Chondrocyte (in vitro differentiated cells): Measurements from ENCODE around the gene PPP1R3D. TPM values are rescaled to one million over a fixed set of nuclear protein-coding genes. Genes with fewer than 3 reads are reported as not detected.

Experiments used
- DNase-seq: peaks from one replicate; pipeline ENCODE4 v3.0.0; 2021; ENCODE audit warnings: mixed read lengths, low spot score
- H3K27ac Mint-ChIP-seq: one replicate; pipeline ENCODE4 v1.8.0; 2021; ENCODE audit warnings: mild to moderate bottlenecking, moderate library complexity, mixed read lengths; ENCODE audit not compliant: unreplicated experiment
- H3K27me3 Mint-ChIP-seq: 2 replicates; pipeline ENCODE4 v1.8.0; 2021; ENCODE audit warnings: low read depth, mixed read lengths
- H3K36me3 Mint-ChIP-seq: 2 replicates; pipeline ENCODE4 v1.8.0; 2021; ENCODE audit warnings: low read depth, mixed read lengths
- H3K4me1 Mint-ChIP-seq: 2 replicates; pipeline ENCODE4 v1.8.0; 2021; ENCODE audit warnings: low read depth, mild to moderate bottlenecking, mixed read lengths
- H3K4me3 Mint-ChIP-seq: one replicate; pipeline ENCODE4 v1.8.0; 2021; ENCODE audit warnings: mild to moderate bottlenecking, moderate library complexity, mixed read lengths; ENCODE audit not compliant: unreplicated experiment
- H3K9me3 Mint-ChIP-seq: 2 replicates; pipeline ENCODE4 v1.8.0; 2021; ENCODE audit warnings: low read depth, mixed read lengths
- total RNA-seq: library from RNA; stranded (reverse); gene quantifications from 3 replicates; pipeline ENCODE4 v1.2.1, GENCODE V29; 2021
- TF ChIP-seq, protein P1 (sequence below): fragments of 200-600 bp; sonication (generic); IDR thresholded peaks from 2 replicates; pipeline ENCODE4 v1.5.0; 2021; ENCODE audit warnings: antibody characterized with exemption, mild to moderate bottlenecking, moderate library complexity

The PPP1R3D gene
- total RNA-seq, 1 donor from 2014 or later: 5.8 TPM

DNA sequence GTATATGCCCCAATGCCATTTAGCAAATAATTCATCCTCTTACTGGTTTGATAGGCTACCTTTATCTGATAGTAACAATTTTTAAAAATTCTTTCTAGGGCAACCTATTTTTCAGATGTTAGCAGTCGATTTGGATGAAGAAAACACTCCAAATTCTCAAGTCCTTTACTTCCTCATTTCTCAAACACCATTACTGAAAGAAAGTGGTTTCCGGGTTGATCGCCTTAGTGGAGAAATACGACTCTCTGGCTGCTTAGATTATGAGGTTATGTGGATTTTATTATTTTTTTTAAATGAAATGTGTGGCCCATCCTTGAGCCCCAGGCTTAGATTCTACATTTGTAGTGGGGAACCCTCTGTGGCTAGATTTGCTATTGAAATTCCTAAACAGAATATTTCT is 44.4 kb upstream of the PPP1R3D start:
- H3K9me3 Mint-ChIP-seq: peaks cover 9% of the 10 kb centered on the region
- TF ChIP-seq, protein P1, sequence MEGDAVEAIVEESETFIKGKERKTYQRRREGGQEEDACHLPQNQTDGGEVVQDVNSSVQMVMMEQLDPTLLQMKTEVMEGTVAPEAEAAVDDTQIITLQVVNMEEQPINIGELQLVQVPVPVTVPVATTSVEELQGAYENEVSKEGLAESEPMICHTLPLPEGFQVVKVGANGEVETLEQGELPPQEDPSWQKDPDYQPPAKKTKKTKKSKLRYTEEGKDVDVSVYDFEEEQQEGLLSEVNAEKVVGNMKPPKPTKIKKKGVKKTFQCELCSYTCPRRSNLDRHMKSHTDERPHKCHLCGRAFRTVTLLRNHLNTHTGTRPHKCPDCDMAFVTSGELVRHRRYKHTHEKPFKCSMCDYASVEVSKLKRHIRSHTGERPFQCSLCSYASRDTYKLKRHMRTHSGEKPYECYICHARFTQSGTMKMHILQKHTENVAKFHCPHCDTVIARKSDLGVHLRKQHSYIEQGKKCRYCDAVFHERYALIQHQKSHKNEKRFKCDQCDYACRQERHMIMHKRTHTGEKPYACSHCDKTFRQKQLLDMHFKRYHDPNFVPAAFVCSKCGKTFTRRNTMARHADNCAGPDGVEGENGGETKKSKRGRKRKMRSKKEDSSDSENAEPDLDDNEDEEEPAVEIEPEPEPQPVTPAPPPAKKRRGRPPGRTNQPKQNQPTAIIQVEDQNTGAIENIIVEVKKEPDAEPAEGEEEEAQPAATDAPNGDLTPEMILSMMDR: no peak
- no peak overlapping the region for H3K4me3 Mint-ChIP-seq
- DNase-seq: no peak
- peaks cover 14% of the 10 kb centered on the region for H3K4me1 Mint-ChIP-seq
- H3K27ac Mint-ChIP-seq: no peak overlapping the region
- H3K27me3 Mint-ChIP-seq: no peaks in the 10 kb centered on the region
- no peaks in the 10 kb centered on the region for H3K36me3 Mint-ChIP-seq

DNA sequence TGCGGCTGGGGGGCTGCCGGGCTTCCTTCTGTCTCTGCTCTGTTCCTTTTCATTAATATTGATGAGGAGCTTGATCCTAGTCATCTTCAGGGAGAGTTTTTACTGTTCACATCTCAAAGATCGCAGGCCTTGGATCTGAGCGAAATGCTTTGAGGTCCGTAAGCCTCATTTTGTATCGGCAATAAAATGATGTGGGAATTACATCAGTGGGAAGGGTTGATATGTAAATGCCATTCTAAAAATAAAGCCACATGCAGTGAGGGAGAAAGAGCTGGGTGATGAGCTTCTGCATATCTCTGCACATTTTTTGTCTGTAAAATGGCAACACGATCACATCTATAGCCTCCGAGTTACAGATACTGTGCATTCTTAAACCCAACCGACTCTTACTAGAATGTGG is 43.0 kb upstream of the PPP1R3D start:
- no peak overlapping the region for H3K4me3 Mint-ChIP-seq
- no peak overlapping the region for H3K27ac Mint-ChIP-seq
- peaks cover 9% of the 10 kb centered on the region for H3K9me3 Mint-ChIP-seq
- H3K27me3 Mint-ChIP-seq: no peaks in the 10 kb centered on the region
- no peak for DNase-seq
- TF ChIP-seq, protein P1: no peak
- peaks cover 6% of the 10 kb centered on the region for H3K4me1 Mint-ChIP-seq
- H3K36me3 Mint-ChIP-seq: no peaks in the 10 kb centered on the region

DNA sequence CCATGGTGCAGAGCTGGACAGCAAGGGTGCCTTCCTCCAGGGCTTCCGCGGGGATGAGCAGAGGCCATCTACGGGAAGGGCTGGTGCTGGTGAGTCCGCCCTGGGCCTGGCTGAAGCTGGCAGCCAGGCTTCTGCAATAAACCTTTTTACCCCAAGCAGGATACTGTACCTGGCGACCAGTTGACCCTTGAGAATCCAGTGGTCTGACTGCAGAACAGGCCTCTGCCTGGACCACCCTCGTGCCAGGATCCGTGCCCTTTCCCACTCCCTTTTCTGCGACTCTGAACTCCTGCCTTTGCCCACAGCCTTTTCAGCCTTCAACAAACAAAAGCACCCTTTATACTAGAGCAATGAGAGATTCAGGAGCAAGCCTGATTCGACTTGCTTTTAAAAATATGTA is 37.0 kb upstream of the PPP1R3D start:
- no peaks in the 10 kb centered on the region for H3K27me3 Mint-ChIP-seq
- no peak overlapping the region for H3K4me3 Mint-ChIP-seq
- DNase-seq: no peak
- peaks cover 4% of the 10 kb centered on the region for H3K4me1 Mint-ChIP-seq
- no peak overlapping the region for H3K27ac Mint-ChIP-seq
- TF ChIP-seq, protein P1: no peak
- peaks cover 9% of the 10 kb centered on the region for H3K9me3 Mint-ChIP-seq
- H3K36me3 Mint-ChIP-seq: no peaks in the 10 kb centered on the region

DNA sequence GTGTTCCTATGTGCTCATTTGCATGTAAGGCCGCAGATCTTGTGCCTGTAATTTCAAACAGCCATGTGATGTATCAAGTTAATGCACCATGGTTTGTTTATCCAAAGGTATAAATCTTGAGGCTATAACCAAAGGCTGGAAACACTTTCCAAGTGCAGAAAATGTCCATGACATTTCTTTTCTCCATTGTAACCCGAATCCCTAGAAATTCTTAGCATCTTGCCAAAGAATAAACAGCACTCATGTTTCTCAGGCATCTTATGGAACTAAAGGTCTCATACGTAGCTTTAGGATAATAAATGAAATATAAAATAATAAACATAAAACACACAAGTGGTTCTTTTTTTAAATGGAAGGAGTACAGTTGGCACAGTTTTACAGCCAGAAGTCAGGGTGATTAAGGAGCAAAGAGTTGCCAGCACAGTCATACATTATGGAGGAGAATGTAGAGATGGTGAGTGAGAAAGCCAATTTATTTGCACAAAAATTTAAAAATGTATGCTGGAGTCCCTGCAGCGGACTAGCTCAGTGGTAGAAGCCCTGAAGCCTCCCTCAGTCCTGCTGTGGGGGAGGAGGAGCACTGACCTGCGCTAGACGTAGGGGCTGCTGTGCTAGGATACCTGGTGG is 36.2 kb upstream of the PPP1R3D start:
- Mint-ChIP-seq H3K36me3 (no peaks in the 10 kb centered on the region), H3K9me3 (peaks cover 5% of the 10 kb centered on the region), H3K4me3 (no peak overlapping the region), H3K4me1 (peaks cover 4% of the 10 kb centered on the region), H3K27me3 (peaks cover 3% of the 10 kb centered on the region), H3K27ac (no peak overlapping the region)
- DNase-seq: no peak
- TF ChIP-seq, protein P1: no peak

DNA sequence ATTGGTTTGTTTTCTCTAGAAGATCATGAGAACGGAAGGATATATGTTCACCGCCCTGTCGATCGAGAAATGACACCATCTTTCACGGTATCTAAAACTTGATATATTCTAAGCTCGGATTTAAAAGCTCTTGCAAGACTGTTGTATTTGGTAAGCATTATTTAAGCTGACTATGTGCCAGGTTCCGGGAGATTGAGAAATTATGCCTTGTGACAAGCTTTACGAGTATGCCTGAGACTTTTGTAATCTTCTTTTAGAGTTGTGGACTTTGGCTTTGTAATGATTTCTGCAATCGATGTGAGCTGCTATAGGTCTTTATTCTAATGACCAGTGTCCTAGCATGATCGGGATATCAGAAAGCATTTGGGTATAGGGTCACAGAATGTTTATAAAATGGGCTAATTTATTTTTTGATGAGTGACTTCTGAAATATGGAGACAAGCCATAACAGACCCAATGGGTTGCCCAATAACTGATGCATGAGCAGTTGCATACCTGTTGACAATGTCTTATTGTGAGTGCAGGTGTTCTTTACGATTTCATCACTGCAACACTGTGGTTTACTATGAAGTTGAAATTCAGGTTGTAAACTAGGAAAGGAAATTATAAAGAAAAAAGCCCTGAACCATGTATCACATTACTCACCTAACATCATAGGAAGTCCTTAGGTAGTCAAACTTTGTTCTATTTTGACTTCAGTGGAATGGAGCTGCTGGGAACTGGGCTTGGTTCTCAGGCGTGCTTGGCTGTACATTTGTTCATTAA is 32.1 kb upstream of the PPP1R3D start:
- Mint-ChIP-seq H3K9me3 (peaks cover 2% of the 10 kb centered on the region), H3K27ac (no peak overlapping the region), H3K4me3 (no peak overlapping the region), H3K4me1 (peaks cover 4% of the 10 kb centered on the region), H3K27me3 (peaks cover 5% of the 10 kb centered on the region), H3K36me3 (no peaks in the 10 kb centered on the region)
- TF ChIP-seq, protein P1: no peak
- no peak for DNase-seq
